GM23338 (cell line): ENCODE data around the gene NKX2-3. TPM values are rescaled to one million over a fixed set of nuclear protein-coding genes. Genes with fewer than 3 reads are reported as not detected.

Experiments used
- ATAC-seq: fragments of 200-7000 bp; cut with Tn5 transposase; 3 replicates; pipeline ENCODE4 v1.9.1; 2020
- DNase-seq: peaks from one replicate; pipeline ENCODE4 v3.0.0-alpha.2; 2015; ENCODE audit warnings: low spot score
- H2AFZ ChIP-seq: fragments of 200-600 bp; sonication (generic); 2 replicates; pipeline ENCODE4 v1.8.0; 2016; ENCODE audit warnings: antibody characterized with exemption, mild to moderate bottlenecking, moderate library complexity
- H3F3A ChIP-seq: fragments of 200-600 bp; sonication (generic); replicated peaks from 2 replicates; pipeline ENCODE4 v1.8.0; 2017; ENCODE audit warnings: antibody characterized with exemption, mixed run types, low read depth
- H3K27ac ChIP-seq: fragments of 200-600 bp; sonication (generic); 2 replicates; pipeline ENCODE4 v1.6.1; 2016; ENCODE audit warnings: low read depth
- H3K27me3 ChIP-seq: fragments of 200-600 bp; sonication (generic); 2 replicates; pipeline ENCODE4 v1.8.0; 2016; ENCODE audit warnings: mild to moderate bottlenecking, mixed run types, moderate library complexity; ENCODE audit not compliant: insufficient read depth
- H3K36me3 ChIP-seq: fragments of 200-600 bp; sonication (generic); 2 replicates; pipeline ENCODE4 v1.8.0; 2016; ENCODE audit warnings: mild to moderate bottlenecking; ENCODE audit not compliant: insufficient read depth
- H3K4me1 ChIP-seq: fragments of 200-600 bp; sonication (generic); 2 replicates; pipeline ENCODE4 v1.8.0; 2016; ENCODE audit warnings: mild to moderate bottlenecking, moderate library complexity; ENCODE audit not compliant: insufficient read depth
- H3K4me2 ChIP-seq: fragments of 200-600 bp; sonication (generic); 2 replicates; pipeline ENCODE4 v1.7.1; 2017; ENCODE audit warnings: mixed run types
- H3K4me3 ChIP-seq: fragments of 200-600 bp; sonication (generic); 2 replicates; pipeline ENCODE4 v1.6.1; 2016; ENCODE audit warnings: mixed run types
- H3K79me2 ChIP-seq: fragments of 200-600 bp; sonication (generic); replicated peaks from 2 replicates; pipeline ENCODE4 v1.8.0; 2017; ENCODE audit warnings: mild to moderate bottlenecking; ENCODE audit not compliant: insufficient read depth
- H3K9me2 ChIP-seq: fragments of 200-600 bp; sonication (generic); 2 replicates; pipeline ENCODE4 v1.8.0; 2017; ENCODE audit not compliant: insufficient read depth
- H4K20me1 ChIP-seq: fragments of 200-600 bp; sonication (generic); replicated peaks from 2 replicates; pipeline ENCODE4 v1.8.0; 2017; ENCODE audit warnings: mild to moderate bottlenecking; ENCODE audit not compliant: insufficient read depth
- H3K27ac Mint-ChIP-seq: 2 replicates; pipeline ENCODE4 v1.8.0; 2020; ENCODE audit warnings: inconsistent platforms, mild to moderate bottlenecking, moderate library complexity, mixed read lengths
- H3K27me3 Mint-ChIP-seq: 3 replicates; pipeline ENCODE4 v1.8.0; 2022; ENCODE audit warnings: low read depth, mild to moderate bottlenecking, moderate library complexity, mixed read lengths, inconsistent platforms; ENCODE audit not compliant: insufficient read depth, poor library complexity
- H3K36me3 Mint-ChIP-seq: 3 replicates; pipeline ENCODE4 v1.8.0; 2021; ENCODE audit warnings: low read depth, mild to moderate bottlenecking, inconsistent platforms, moderate library complexity, mixed read lengths
- H3K4me1 Mint-ChIP-seq: 3 replicates; pipeline ENCODE4 v1.8.0; 2020; ENCODE audit warnings: mild to moderate bottlenecking, inconsistent platforms, mixed read lengths
- H3K4me3 Mint-ChIP-seq: 3 replicates; pipeline ENCODE4 v1.8.0; 2021; ENCODE audit warnings: moderate library complexity, mild to moderate bottlenecking, inconsistent platforms, mixed read lengths
- H3K9me3 Mint-ChIP-seq: 3 replicates; pipeline ENCODE4 v1.8.0; 2020; ENCODE audit warnings: moderate library complexity, mild to moderate bottlenecking, inconsistent platforms, mixed read lengths
- CTCF ChIP-seq, 2 experiments: fragments of 200-600 bp in 1 of 2; sonication (generic) in 1 of 2; conservative IDR thresholded peaks; 2 replicates each; pipeline versions ENCODE4 v1.5.1 to v1.6.1; 2016 to 2017; ENCODE audit warnings: antibody characterized with exemption in 2 of 2, low read depth in 2 of 2, mild to moderate bottlenecking in 2 of 2, moderate library complexity in 1 of 2
- NANOG ChIP-seq: IDR thresholded peaks from 2 replicates; pipeline ENCODE4 v1.6.1; 2016; ENCODE audit warnings: antibody characterized with exemption, borderline replicate concordance
- STAT1 ChIP-seq: IDR thresholded peaks from one replicate; pipeline ENCODE4 v1.6.1; 2016; ENCODE audit warnings: antibody characterized with exemption; ENCODE audit not compliant: unreplicated experiment
- ZNF114 ChIP-seq: fragments of 250-450 bp; sonication (Bioruptor Pico); IDR thresholded peaks from 2 replicates; pipeline ENCODE4 v1.5.0; 2020; ENCODE audit warnings: mild to moderate bottlenecking, moderate library complexity
- ZNF462 ChIP-seq: fragments of 250-450 bp; sonication (Bioruptor Pico); IDR thresholded peaks from 2 replicates; pipeline ENCODE4 v1.5.0; 2020; ENCODE audit warnings: mild to moderate bottlenecking, moderate library complexity
- polyA plus RNA-seq: library from polyadenylated mRNA; unstranded; fragments of >200 nt; fragmentation: Nextera tagmentation; extraction: Ambion mirVana; gene quantifications from 2 replicates; pipeline ENCODE4 v1.2.1, GENCODE V29; 2016
- total RNA-seq: library from RNA; depleted of rRNA; stranded (reverse); fragments of >200 nt; shearing (Covaris generic); gene quantifications from 2 replicates; pipeline ENCODE4 v1.2.3, GENCODE V29; 2014

NKX2-3 gene
- total and polyA plus RNA-seq, 2 experiments from 2014 or later: not detected

DNA sequence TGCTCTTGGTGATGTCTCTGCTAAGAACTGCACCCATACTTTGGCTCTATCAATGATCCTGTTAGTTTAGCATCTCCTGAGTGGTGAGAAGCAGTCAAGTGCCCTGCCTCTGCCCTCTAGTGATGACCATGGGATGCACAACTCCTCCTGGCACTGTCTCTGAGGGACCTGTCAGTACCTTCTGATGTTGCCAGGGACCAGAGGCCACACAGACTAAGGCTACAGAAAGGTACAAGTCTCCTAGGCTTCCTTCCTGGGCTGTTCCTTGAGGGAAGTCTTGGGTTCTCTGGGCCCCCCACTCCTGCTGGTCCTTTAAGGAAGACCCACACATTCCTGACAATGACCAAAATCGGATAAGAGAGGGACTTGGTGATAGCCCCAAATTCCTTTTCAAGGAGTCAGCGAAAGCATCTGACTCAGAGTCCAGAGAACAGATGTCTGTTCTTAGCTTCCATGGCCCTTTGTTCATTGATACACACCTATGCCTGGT lies 15.3 kb downstream of the NKX2-3 start:
- Histone ChIP-seq H3K4me2 (no peak overlapping the region), H2AFZ (no peak overlapping the region), H4K20me1 (no peaks in the 10 kb centered on the region; the same call in 1 of the 2 replicates), H3K4me1 (peaks cover 5% of the 10 kb centered on the region), H3K27ac (no peak overlapping the region), H3K36me3 (no peaks in the 10 kb centered on the region), H3F3A (no peaks in the 10 kb centered on the region), H3K27me3 (peaks cover 69% of the 10 kb centered on the region), H3K4me3 (no peak overlapping the region), H3K9me2 (no peaks in the 10 kb centered on the region), H3K79me2 (no peaks in the 10 kb centered on the region)
- ATAC-seq: peak; percentile 96
- Mint-ChIP-seq H3K4me1 (peaks cover 14% of the 10 kb centered on the region), H3K27ac (no peak overlapping the region), H3K9me3 (no peaks in the 10 kb centered on the region), H3K4me3 (no peak overlapping the region), H3K36me3 (no peaks in the 10 kb centered on the region), H3K27me3 (peaks cover 38% of the 10 kb centered on the region)
- TF ChIP-seq CTCF (conservative IDR thresholded peaks at IDR 0.05; ENCODE audit: low read depth in 2 of 2): peak; percentile 59 to 85
- no peak for TF ChIP-seq ZNF114 (CRISPR knock-in tag)
- DNase-seq: peak; percentile 71

- DNase-seq (no peak), ATAC-seq (peak; percentile 35)
- Mint-ChIP-seq H3K4me3 (no peak overlapping the region), H3K4me1 (peaks cover 18% of the 10 kb centered on the region), H3K36me3 (no peaks in the 10 kb centered on the region), H3K27ac (no peak overlapping the region), H3K9me3 (no peaks in the 10 kb centered on the region), H3K27me3 (peaks cover 12% of the 10 kb centered on the region)
- H3K9me2 ChIP-seq: no peaks in the 10 kb centered on the region
- peaks cover 12% of the 10 kb centered on the region for H3K4me1 ChIP-seq
- H3K36me3 ChIP-seq: no peaks in the 10 kb centered on the region
- 0 out of 2 replicates have a peak overlapping the region, but pooled peaks have one; percentile 10 for H2AFZ ChIP-seq
- no peak overlapping the region for H3K4me3 ChIP-seq
- no peaks in the 10 kb centered on the region for H3K79me2 ChIP-seq
- H3K4me2 ChIP-seq: no peak overlapping the region
- H4K20me1 ChIP-seq: no peaks in the 10 kb centered on the region
- TF ChIP-seq STAT1: no peak
- TF ChIP-seq ZNF462 (CRISPR knock-in tag): no peak
- no peak for TF ChIP-seq NANOG
- no peak overlapping the region for H3K27ac ChIP-seq
- peaks cover 43% of the 10 kb centered on the region for H3K27me3 ChIP-seq
- H3F3A ChIP-seq: no peaks in the 10 kb centered on the region
These were observed 18.4 kb downstream of the NKX2-3 start for GRCh38 chr10:99551158-99551557.
